Measurements from ENCODE around the gene ACADSB. TPM values are rescaled to one million over a fixed set of nuclear protein-coding genes. Genes with fewer than 3 reads are reported as not detected.

ACADSB gene
- total RNA-seq, 2 donors from 2014 or later = 16.8 to 25.1 TPM

DNA sequence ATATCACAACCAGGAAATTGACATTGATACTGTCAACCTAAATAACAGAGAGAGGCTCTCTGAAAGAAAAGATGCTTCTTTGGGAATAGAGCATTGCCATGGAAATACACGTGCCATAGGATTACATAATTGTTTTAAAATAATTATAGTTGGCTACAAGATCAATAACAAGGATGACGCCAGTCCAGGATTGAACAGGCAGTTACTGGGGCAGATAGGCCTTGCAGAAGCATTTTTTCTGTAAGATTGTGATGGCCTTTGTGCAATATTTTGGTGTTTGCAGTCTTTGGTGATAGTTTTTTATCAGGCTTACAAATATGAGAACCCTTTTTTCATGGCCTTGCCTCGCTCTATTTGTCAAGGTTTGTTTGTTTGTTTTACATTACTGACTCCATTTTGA lies 10.5 kb downstream of the ACADSB start:
- ATAC-seq (no peak), DNase-seq (ENCODE audit: low spot score in 2 of 2) (no peak)
- Mint-ChIP-seq H3K27ac (no peak overlapping the region), H3K9me3 (peaks cover 0 to 5% of the 10 kb centered on the region in 2 donors), H3K36me3 (peaks cover 0 to 9% of the 10 kb centered on the region in 2 donors)

DNA sequence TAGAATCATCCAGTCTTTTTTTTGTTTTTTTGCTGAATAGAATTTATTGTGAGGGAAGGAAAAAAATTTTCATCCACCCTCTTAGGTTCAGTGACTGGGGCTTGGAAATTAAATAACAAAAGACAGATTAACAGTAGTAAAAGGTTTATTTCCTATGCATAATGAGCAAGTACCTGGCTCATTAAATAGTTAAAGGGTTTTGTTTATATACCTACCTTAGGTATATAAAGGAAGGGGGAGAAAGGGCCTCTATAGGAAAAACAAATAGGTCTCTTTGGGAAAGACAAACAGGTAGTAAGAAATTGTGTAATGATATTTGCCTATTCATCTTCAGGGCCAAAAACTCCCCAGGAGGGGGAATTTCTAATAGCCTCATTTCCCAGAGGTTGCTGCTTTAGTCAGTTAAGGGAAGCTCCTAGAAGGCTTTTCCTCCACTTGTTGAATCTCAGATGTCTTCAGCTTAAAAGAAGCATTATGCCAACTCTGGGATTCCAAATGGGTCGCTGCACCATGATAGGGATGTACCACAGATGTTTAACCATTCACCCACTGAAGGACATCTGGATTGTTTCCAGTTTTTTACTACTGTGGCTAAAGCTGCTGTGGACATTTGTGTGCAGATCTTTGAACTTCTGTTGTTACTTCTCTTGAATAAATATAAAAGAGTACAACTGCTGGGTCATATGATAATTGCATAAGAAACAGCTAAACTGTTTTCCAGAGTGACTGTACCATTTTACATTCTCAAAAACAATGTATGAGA lies 11.3 kb downstream of the ACADSB start:
- Mint-ChIP-seq H3K36me3 (peaks cover 0 to 9% of the 10 kb centered on the region in 2 donors), H3K9me3 (peaks cover 0 to 5% of the 10 kb centered on the region in 2 donors), H3K27ac (no peak overlapping the region)
- DNase-seq (ENCODE audit: low spot score in 2 of 2) = no peak
- ATAC-seq = no peak

DNA sequence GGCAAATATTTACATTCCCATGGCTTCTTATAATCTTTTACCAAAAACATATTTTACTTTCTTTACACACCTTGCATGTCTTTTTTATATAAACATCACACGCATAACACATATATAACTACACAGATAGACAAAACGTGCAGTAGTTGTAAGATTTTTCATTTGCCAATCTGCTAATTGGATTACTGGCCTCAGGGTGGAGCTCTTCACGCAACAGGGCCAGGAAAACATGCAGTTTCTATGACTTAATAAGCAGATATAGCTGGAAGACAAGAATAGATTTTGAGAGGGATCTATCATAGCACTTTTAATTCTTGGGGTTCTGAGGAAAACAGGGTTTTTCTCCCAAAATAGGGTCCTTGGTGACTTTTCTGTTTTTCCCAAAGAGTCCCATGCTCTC lies 12.7 kb downstream of the ACADSB start:
- DNase-seq (ENCODE audit: low spot score in 2 of 2) = no peak
- no peak overlapping the region for H3K27ac Mint-ChIP-seq

DNA sequence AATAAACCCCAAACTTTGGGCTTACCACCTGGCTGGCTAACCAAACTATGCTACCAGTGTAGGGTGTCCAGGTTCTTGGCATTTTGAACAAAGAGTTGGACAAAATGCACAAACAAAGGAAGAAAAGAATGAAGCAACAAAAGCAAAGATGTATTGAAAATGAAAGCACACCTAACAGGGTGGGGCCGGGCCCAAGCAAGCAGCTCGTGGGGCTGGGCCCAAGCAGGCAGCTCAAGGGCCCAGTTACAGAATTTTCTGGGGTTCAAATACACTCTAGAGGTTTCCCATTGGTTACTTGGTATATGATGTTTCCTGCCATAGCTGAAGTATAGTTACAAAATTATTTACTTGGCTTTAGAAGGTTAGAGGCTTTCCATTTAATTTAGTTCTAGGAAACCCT lies 15.7 kb downstream of the ACADSB start:
- DNase-seq (ENCODE audit: low spot score in 2 of 2) = no peak
- H3K27ac Mint-ChIP-seq = no peak overlapping the region
- ATAC-seq = no peak

More for the DNA sequence above, 12.7 kb downstream of the ACADSB start:
- H3K9me3 Mint-ChIP-seq = peaks cover 0 to 5% of the 10 kb centered on the region in 2 donors
- no peak for ATAC-seq
- H3K36me3 Mint-ChIP-seq = no peaks in the 10 kb centered on the region

DNA sequence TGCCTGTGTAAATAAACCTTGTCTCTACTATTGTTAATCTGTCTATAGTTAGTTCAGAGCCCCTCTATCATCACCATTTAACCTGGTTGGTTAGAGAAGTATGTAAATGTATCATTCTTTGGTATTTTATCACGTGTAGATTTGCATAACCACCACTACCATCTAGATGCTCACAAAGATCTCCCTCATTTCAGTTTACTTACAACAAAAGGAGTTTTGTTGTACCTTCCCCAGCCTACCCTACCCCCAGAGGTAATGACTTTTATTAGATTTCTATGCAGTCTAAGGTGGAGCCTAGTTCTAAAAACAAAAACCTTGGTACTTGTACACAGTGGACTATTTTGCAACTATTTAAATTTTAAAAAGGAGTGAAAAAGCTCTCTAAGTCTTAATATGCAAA lies 17.5 kb downstream of the ACADSB start:
- no peaks in the 10 kb centered on the region for H3K9me3 Mint-ChIP-seq
- no peaks in the 10 kb centered on the region for H3K36me3 Mint-ChIP-seq
- DNase-seq (ENCODE audit: low spot score in 2 of 2) = no peak
- no peak overlapping the region for H3K27ac Mint-ChIP-seq
- no peak for ATAC-seq

More for the DNA sequence above, 15.7 kb downstream of the ACADSB start:
- H3K36me3 Mint-ChIP-seq = no peaks in the 10 kb centered on the region
- no peaks in the 10 kb centered on the region for H3K9me3 Mint-ChIP-seq

DNA sequence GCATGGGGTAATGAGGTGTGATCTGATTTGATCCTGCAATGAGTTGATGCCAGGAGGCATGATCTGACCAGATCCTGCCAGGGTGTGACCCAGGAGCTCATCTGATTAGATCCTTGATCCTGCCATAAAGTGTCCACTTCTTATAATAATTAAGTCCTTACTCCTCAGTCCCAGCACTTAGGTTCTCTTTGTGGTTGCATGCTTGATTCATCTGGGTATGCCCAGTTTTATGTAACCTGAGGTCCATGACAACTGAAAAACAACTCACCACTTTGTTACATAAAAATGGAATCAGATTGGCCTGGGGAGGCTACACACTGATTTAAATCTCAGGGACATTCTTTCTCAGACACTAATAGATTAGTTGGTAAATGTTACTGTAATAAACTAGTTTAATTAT lies 19.1 kb downstream of the ACADSB start:
- H3K27ac Mint-ChIP-seq = no peak overlapping the region
- no peaks in the 10 kb centered on the region for H3K36me3 Mint-ChIP-seq
- H3K9me3 Mint-ChIP-seq = no peaks in the 10 kb centered on the region
- ATAC-seq (no peak), DNase-seq (ENCODE audit: low spot score in 2 of 2) (no peak)

DNA sequence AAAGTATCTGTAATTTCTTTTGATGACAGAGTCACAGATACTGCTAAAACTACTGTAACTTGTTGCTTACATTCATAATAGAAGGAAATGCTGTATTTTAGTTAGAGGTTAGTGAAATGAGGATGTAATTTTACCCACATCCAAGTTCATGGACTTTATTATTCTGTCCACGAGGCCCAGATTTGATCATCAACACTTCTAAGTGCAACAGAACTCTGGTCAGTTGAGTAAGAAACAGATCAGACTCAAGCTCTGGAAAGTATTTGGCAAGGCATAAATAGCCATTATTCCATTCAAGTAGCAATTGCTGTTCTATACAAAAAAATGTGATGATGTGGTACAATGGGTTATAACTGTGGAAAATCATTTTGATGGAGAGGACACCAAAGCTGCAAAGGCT lies 22.3 kb downstream of the ACADSB start:
- Mint-ChIP-seq H3K9me3 (no peaks in the 10 kb centered on the region), H3K36me3 (peaks cover 4 to 5% of the 10 kb centered on the region in 2 donors), H3K27ac (no peak overlapping the region)
- DNase-seq (ENCODE audit: low spot score in 2 of 2) = no peak
- ATAC-seq = no peak

DNA sequence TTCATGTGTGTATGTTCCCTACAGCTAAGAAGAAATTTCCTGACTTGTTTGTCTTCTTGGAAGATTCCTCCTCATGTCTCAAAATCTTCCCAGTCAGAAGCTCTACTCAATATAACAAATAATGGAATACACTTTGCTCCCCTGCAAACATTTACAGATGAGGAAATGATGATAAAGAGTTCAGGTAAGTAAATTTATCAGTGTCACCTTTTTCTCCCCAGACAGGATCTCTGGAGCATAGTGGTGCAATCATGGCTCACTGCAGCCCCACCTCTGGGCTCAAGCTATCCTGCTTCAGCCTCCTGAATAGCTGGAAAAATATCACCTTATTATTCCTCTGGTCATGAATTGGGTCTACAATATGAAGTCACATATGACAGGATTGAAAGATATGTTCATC lies 25.5 kb downstream of the ACADSB start:
- ATAC-seq (no peak), DNase-seq (ENCODE audit: low spot score in 2 of 2) (no peak)
- no peak overlapping the region for H3K27ac Mint-ChIP-seq
- no peaks in the 10 kb centered on the region for H3K9me3 Mint-ChIP-seq
- H3K36me3 Mint-ChIP-seq = peaks cover 4 to 5% of the 10 kb centered on the region in 2 donors

DNA sequence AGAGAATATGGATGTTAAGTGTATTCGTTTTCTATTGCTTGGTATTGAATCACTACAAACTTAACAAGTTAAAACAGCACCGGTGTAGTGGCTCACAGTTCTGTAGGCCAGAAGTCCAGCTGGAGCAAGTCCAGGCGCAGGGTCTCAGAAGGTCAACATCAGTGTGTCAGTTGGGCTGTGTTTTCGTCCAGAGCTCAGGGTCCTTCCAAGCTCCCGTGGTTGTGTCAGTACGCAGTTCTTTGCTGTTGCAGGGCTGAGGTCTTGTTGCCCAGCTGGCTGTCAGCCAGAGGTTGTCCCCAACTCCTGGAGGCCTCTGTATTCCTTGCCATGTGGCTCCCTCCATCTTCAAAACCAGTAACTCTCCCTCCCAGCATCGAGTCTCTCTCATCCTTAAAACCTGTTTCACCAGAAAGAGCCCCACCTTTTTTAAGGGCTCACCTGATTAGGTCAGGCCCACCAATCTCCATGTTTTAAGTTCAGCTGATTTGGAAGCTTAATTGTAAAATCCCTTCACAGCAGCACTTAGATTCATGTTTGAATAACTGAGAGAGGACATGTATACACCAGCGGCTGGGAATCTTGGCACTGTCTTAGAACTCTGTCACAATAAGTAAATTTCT lies 26.8 kb downstream of the ACADSB start:
- Mint-ChIP-seq H3K9me3 (no peaks in the 10 kb centered on the region), H3K27ac (no peak overlapping the region), H3K36me3 (peaks cover 4 to 5% of the 10 kb centered on the region in 2 donors)
- ATAC-seq (no peak), DNase-seq (ENCODE audit: low spot score in 2 of 2) (no peak)

DNA sequence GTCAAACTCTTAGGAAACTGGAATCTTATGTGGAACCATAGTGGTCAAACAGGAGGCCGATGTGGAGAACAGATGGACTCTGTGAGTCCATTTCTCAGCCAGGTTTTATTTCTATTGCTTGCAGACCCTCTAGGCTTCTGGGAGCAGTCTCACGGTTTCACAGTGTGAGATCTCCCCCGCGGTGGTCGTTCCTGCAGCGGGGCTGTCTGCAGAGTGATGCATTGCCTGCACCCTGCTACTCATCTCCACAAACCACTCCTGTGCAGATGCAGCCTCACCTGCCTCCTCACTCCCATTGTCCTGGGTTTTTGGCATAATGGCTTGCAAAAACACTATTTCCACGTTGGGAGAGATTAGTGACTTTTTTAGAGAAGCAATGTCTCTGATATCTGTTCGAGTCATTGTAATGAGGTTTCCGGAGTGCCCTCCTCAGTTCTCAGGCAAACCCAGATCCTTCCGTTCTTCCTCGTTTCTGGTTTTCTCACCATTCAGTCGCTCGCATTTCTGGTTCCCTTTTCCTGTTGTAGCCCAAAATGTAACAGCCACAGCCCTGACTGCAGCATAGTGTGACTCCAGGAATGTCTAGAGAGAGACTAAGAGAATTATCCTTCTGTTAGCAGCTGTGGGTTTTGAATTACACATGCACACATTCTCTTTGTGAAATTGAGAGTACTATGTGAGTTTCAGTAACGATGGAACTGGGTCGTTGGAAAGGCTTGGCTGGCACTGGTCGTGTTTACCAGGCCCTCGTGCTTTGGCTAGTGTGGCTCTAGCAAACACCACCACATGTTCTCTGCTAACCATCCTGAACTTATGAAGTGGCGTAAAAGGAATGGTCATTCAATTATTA lies 30.2 kb downstream of the ACADSB start:
- H3K36me3 Mint-ChIP-seq = peaks cover 4 to 5% of the 10 kb centered on the region in 2 donors
- peak in 1 of 2 donors; percentile 47 for ATAC-seq
- no peak overlapping the region for H3K27ac Mint-ChIP-seq
- no peaks in the 10 kb centered on the region for H3K9me3 Mint-ChIP-seq
- no peak for DNase-seq (ENCODE audit: low spot score in 2 of 2)

DNA sequence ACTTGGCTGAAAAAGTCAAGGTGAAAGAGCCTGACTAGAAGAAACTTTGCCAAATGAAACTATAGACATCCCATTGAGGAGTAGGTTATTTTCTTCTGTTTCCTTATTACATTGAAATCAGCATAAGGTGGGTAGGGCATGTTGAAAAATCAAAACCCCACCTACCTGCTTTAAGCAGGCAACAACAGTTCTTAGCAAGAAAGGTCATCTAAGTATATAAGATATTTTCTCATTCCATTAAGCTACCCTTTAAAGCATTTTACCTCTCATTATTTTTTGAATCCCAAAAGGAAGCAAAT lies 30.8 kb downstream of the ACADSB start:
- Mint-ChIP-seq H3K36me3 (peaks cover under 1 to 5% of the 10 kb centered on the region in 2 donors), H3K27ac (no peak overlapping the region), H3K9me3 (no peaks in the 10 kb centered on the region)
- DNase-seq (ENCODE audit: low spot score in 2 of 2) (no peak), ATAC-seq (no peak)

DNA sequence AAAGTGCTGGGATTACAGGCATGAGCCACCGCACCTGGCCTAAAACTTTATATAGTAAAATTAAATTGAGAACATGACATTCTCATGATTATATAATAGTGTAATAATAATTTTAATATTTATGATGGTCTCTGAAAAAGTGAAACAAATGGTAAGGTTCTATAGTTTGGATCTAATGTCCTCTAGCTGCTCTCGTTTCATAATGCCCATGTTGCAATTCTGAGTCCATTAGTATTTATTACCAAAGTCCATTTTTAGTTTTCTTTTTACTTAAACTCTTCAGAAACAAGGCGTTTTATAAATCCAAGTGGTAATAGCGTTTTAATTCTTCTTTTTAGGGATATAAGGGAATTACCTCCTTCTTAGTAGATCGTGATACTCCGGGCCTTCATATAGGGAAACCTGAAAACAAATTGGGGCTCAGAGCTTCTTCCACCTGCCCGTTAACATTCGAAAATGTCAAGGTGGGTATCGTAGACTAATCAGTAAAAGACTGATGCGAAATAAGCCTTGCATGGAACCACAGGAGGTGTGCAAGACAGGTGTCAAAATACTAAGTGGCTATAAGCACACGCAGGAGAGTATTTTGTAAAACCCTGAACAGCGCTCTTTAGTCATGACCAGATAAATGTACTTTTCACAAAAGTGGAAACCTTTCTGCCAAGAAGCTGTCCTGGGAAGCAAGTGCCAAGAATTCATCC lies 34.1 kb downstream of the ACADSB start:
- Mint-ChIP-seq H3K9me3 (no peaks in the 10 kb centered on the region), H3K27ac (no peak overlapping the region), H3K36me3 (no peaks in the 10 kb centered on the region)
- DNase-seq (ENCODE audit: low spot score in 2 of 2) (no peak), ATAC-seq (no peak)

DNA sequence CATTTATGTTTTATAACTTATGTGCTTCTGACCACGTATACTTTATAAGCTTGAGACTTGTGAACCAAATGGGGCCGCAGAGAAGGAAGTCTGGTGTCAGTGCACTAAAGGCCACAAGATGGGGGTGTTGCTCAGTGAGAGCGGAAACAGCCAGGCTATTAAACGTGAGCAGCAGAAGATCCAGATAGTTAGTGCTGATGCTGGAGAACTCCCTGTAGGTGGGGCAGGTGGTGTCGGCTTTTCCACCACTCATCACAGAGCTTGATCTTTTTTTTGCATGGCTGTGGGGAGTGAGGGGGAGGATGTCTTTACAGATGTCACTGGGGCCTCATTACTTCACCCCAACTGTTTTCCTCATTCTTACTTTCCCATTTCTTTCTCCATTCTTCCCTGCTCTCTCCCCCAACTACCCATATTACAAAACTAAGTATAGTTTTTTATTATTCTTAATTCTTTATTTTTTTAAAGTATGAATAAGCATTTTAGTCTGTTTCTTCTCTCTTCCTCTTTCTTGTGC lies 34.7 kb downstream of the ACADSB start:
- ATAC-seq (peak; percentile 49 to 70), DNase-seq (ENCODE audit: low spot score in 2 of 2) (peak in 1 of 2 donors; percentile 22)
- Mint-ChIP-seq H3K27ac (no peak overlapping the region), H3K36me3 (no peaks in the 10 kb centered on the region), H3K9me3 (no peaks in the 10 kb centered on the region)

DNA sequence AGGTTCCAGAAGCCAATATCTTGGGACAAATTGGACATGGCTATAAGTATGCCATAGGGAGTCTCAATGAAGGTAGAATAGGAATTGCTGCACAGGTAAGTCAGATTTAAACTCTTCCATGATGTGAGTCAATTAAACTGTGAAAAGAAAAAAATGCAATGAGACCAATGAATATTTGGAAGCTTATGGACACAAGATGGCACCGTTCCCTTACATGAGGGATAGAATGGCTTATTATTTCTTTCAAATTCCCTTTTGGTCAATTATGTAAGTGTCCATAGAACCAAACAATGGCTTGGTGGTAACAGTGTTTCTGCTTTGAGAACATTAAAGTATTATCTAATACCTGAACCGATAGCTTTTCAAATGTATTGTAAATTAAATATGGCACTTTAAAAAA lies 35.6 kb downstream of the ACADSB start:
- no peak for ATAC-seq
- H3K36me3 Mint-ChIP-seq = no peaks in the 10 kb centered on the region

DNA sequence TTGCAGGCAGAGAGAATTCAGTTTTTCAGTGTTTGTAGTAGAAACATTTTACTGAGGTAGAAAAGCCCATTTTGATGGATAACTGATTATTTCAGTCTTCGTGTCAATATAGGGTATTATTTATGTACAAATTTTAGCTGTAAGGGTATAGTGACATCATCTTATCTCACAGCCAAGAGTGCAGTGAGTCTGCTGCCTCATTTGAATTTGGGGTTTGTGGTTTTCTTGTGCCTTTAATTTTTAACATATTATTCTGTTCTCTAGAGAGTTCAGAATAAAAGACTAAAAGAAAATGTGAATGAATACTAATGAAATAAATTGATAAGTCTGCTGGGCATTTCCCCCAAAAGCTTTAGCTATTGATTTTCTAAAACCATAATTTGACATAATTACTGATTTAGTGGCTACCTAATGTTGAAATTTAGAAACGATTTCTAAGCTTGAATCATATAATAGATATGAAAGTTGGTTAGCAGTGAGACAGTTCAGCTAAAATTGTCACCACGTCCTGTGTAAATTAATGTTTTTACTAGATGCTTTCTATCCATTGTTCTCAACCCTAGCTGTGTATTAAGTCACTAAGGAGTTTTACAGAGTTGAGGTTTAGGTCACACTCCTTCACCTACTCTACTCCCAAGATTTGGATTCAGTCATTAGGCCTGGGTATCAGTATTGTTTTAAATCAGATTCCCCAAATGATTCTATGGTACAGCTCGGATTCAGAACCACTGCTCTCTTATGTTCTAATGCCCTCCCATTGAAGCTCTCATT lies 37.3 kb downstream of the ACADSB start:
- ATAC-seq (peak in 1 of 2 donors; percentile 83), DNase-seq (ENCODE audit: low spot score in 2 of 2) (no peak)
- Mint-ChIP-seq H3K36me3 (no peaks in the 10 kb centered on the region), H3K9me3 (no peaks in the 10 kb centered on the region), H3K27ac (no peak overlapping the region)

More for the DNA sequence above, 35.6 kb downstream of the ACADSB start:
- no peak overlapping the region for H3K27ac Mint-ChIP-seq
- H3K9me3 Mint-ChIP-seq = no peaks in the 10 kb centered on the region
- DNase-seq (ENCODE audit: low spot score in 2 of 2) = no peak

DNA sequence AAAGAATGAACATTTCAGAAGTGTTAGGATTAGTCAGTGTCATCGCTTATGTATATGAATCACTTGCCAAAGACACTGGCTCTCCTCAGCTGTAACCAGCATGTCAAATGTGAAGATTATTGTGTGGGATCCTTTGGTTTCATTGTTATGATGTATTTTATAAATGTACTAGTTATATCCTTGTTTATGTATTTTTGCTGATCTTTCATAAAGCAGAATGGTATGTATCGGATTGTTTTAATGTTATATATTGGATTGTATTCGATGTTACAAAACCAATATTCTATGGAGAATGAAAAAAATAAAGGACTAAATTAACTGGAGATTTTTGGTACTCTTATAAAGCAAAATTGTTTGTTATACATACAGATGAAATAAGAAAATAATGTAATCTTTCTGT lies 49.2 kb downstream of the ACADSB start:
- H3K36me3 Mint-ChIP-seq = peaks cover 0 to 12% of the 10 kb centered on the region in 2 donors
- no peak for DNase-seq (ENCODE audit: low spot score in 2 of 2)
- H3K9me3 Mint-ChIP-seq = no peaks in the 10 kb centered on the region
- no peak for ATAC-seq
- H3K27ac Mint-ChIP-seq = no peak overlapping the region
